GM18508 (cell line): Measurements from ENCODE around the gene CERS1.

Experiments used
- ATAC-seq: cut with Tn5 transposase; IDR thresholded peaks from one replicate; pipeline ENCODE4 v1.9.1; 2021; ENCODE audit warnings: moderate number of reproducible peaks; ENCODE audit not compliant: insufficient read depth, unreplicated experiment

The CERS1 gene

GRCh38 chr19:18899624-18900560 lies 3.9 kb upstream of the CERS1 start:
- no peak for ATAC-seq

- no peak for ATAC-seq
These were observed 2.9 kb upstream of the CERS1 start for GRCh38 chr19:18898607-18899408.

- ATAC-seq, result no peak
These were observed 2.2 kb upstream of the CERS1 start for GRCh38 chr19:18898081-18898606.

GRCh38 chr19:18897094-18898029 lies 1.4 kb upstream of the CERS1 start:
- ATAC-seq, result no peak

GRCh38 chr19:18896421-18896841 lies 473 bp upstream of the CERS1 start:
- no peak for ATAC-seq

GRCh38 chr19:18895038-18895823 lies 727 bp downstream of the CERS1 start:
- no peak for ATAC-seq

- ATAC-seq, result no peak
These were observed 1.5 kb downstream of the CERS1 start for GRCh38 chr19:18894254-18895037.

GRCh38 chr19:18893587-18894253 lies 2.2 kb downstream of the CERS1 start:
- ATAC-seq, result no peak

- ATAC-seq, result no peak
These were observed 5.8 kb downstream of the CERS1 start for GRCh38 chr19:18889949-18890745.

GRCh38 chr19:18886972-18887371 lies 9.0 kb downstream of the CERS1 start:
- no peak for ATAC-seq

- ATAC-seq, result no peak
These were observed 12.2 kb downstream of the CERS1 start for GRCh38 chr19:18883526-18884304.

GRCh38 chr19:18881491-18881890 lies 14.5 kb downstream of the CERS1 start:
- no peak for ATAC-seq

GRCh38 chr19:18879579-18880373 lies 16.2 kb downstream of the CERS1 start:
- no peak for ATAC-seq

GRCh38 chr19:18878858-18879578 lies 16.9 kb downstream of the CERS1 start:
- ATAC-seq, result no peak
